ENCODE measurements around the gene L3MBTL4.

The L3MBTL4 gene

GRCh38 chr18:6365385-6365784 is 49.3 kb downstream of the L3MBTL4 start:
- no peak overlapping the region for H3K27ac ChIP-seq (ENCODE audit: low read length, poor library complexity, severe bottlenecking)
- DNase-seq: no peak
- no peak overlapping the region for H3K4ac ChIP-seq (ENCODE audit: low read depth in 1 of 2, low read length in 2 of 2)
- H3K14ac ChIP-seq (ENCODE audit: low read length in 2 of 2): no peak overlapping the region
- H2AK5ac ChIP-seq (ENCODE audit: low read length, severe bottlenecking): no peak overlapping the region
- H4K8ac ChIP-seq (ENCODE audit: low read length): no peak overlapping the region
- no peaks in the 10 kb centered on the region for H3K79me1 ChIP-seq (replicated peaks; ENCODE audit: low read length, poor library complexity, severe bottlenecking)
- H2BK12ac ChIP-seq (ENCODE audit: low read length in 2 of 2): no peak overlapping the region
- no peak overlapping the region for H3K4me3 ChIP-seq (ENCODE audit: insufficient read depth in 1 of 2, low read depth in 1 of 2, low read length in 2 of 2)
- no peak overlapping the region for H4K91ac ChIP-seq (ENCODE audit: low read length)
- H3K36me3 ChIP-seq (ENCODE audit: control insufficient read depth in 1 of 2, insufficient read depth in 2 of 2, low read depth in 1 of 2, low read length in 2 of 2): no peaks in the 10 kb centered on the region
- no peak overlapping the region for H2BK5ac ChIP-seq (ENCODE audit: low read depth, low read length, poor library complexity, severe bottlenecking)
- no peak overlapping the region for H3K18ac ChIP-seq (ENCODE audit: low read depth in 1 of 2, low read length in 2 of 2)
- no peak overlapping the region for H2BK15ac ChIP-seq (ENCODE audit: low read depth, poor library complexity, severe bottlenecking)
- no peaks in the 10 kb centered on the region for H3K27me3 ChIP-seq (ENCODE audit: control insufficient read depth in 1 of 2, insufficient read depth in 1 of 2, low read length in 2 of 2)
- no peak overlapping the region for H3K4me2 ChIP-seq (ENCODE audit: low read length, poor library complexity, severe bottlenecking)
- H3K23ac ChIP-seq (ENCODE audit: low read length in 2 of 2): no peak overlapping the region
- H3K4me1 ChIP-seq (ENCODE audit: control insufficient read depth, insufficient read depth, low read depth, low read length): peaks cover under 1% of the 10 kb centered on the region
- no peak overlapping the region for H2AFZ ChIP-seq (ENCODE audit: low read depth, low read length)
- H3K9ac ChIP-seq (ENCODE audit: low read length): no peak overlapping the region
- no peak overlapping the region for H2BK120ac ChIP-seq (ENCODE audit: low read depth, low read length)
- no peaks in the 10 kb centered on the region for H3K9me3 ChIP-seq (ENCODE audit: control insufficient read depth, low read length)

- Histone ChIP-seq H3K4me3 (ENCODE audit: insufficient read depth in 1 of 2, low read depth in 1 of 2, low read length in 2 of 2) (no peak overlapping the region), H3K79me1 (replicated peaks; ENCODE audit: low read length, poor library complexity, severe bottlenecking) (no peaks in the 10 kb centered on the region), H3K23ac (ENCODE audit: low read length in 2 of 2) (no peak overlapping the region), H3K4me1 (ENCODE audit: control insufficient read depth, insufficient read depth, low read depth, low read length) (no peaks in the 10 kb centered on the region), H3K4ac (ENCODE audit: low read depth in 1 of 2, low read length in 2 of 2) (no peak overlapping the region), H3K18ac (ENCODE audit: low read depth in 1 of 2, low read length in 2 of 2) (no peak overlapping the region), H2BK15ac (ENCODE audit: low read depth, poor library complexity, severe bottlenecking) (no peak overlapping the region), H2AK5ac (ENCODE audit: low read length, severe bottlenecking) (no peak overlapping the region), H3K4me2 (ENCODE audit: low read length, poor library complexity, severe bottlenecking) (no peak overlapping the region), H3K36me3 (ENCODE audit: control insufficient read depth in 1 of 2, insufficient read depth in 2 of 2, low read depth in 1 of 2, low read length in 2 of 2) (no peaks in the 10 kb centered on the region), H3K14ac (ENCODE audit: low read length in 2 of 2) (no peak overlapping the region), H2BK5ac (ENCODE audit: low read depth, low read length, poor library complexity, severe bottlenecking) (no peak overlapping the region), H4K91ac (ENCODE audit: low read length) (no peak overlapping the region), H2AFZ (ENCODE audit: low read depth, low read length) (no peak overlapping the region), H2BK12ac (ENCODE audit: low read length in 2 of 2) (no peak overlapping the region), H3K9me3 (ENCODE audit: control insufficient read depth, low read length) (no peaks in the 10 kb centered on the region), H2BK120ac (ENCODE audit: low read depth, low read length) (no peak overlapping the region), H3K27me3 (ENCODE audit: control insufficient read depth in 1 of 2, insufficient read depth in 1 of 2, low read length in 2 of 2) (no peaks in the 10 kb centered on the region), H3K27ac (ENCODE audit: low read length, poor library complexity, severe bottlenecking) (no peak overlapping the region), H4K8ac (ENCODE audit: low read length) (no peak overlapping the region), H3K9ac (ENCODE audit: low read length) (no peak overlapping the region)
- no peak for DNase-seq
- 73% methylated on average over 7 of the region's 7 CpGs for WGBS
Measured at GRCh38 chr18:6363216-6363615, 51.5 kb downstream of the L3MBTL4 start.

- no peak for DNase-seq
- no peak overlapping the region for H3K27ac ChIP-seq (ENCODE audit: low read length, poor library complexity, severe bottlenecking)
- no peak overlapping the region for H3K4ac ChIP-seq (ENCODE audit: low read depth in 1 of 2, low read length in 2 of 2)
- no peaks in the 10 kb centered on the region for H3K9me3 ChIP-seq (ENCODE audit: control insufficient read depth, low read length)
- H2BK5ac ChIP-seq (ENCODE audit: low read depth, low read length, poor library complexity, severe bottlenecking): no peak overlapping the region
- H4K91ac ChIP-seq (ENCODE audit: low read length): no peak overlapping the region
- no peak overlapping the region for H3K4me3 ChIP-seq (ENCODE audit: insufficient read depth in 1 of 2, low read depth in 1 of 2, low read length in 2 of 2)
- no peak overlapping the region for H2AFZ ChIP-seq (ENCODE audit: low read depth, low read length)
- no peak overlapping the region for H2BK12ac ChIP-seq (ENCODE audit: low read length in 2 of 2)
- H3K14ac ChIP-seq (ENCODE audit: low read length in 2 of 2): no peak overlapping the region
- H3K27me3 ChIP-seq (ENCODE audit: control insufficient read depth in 1 of 2, insufficient read depth in 1 of 2, low read length in 2 of 2): no peaks in the 10 kb centered on the region
- no peaks in the 10 kb centered on the region for H3K79me1 ChIP-seq (replicated peaks; ENCODE audit: low read length, poor library complexity, severe bottlenecking)
- H2AK5ac ChIP-seq (ENCODE audit: low read length, severe bottlenecking): no peak overlapping the region
- H3K4me2 ChIP-seq (ENCODE audit: low read length, poor library complexity, severe bottlenecking): no peak overlapping the region
- no peak overlapping the region for H4K8ac ChIP-seq (ENCODE audit: low read length)
- H3K18ac ChIP-seq (ENCODE audit: low read depth in 1 of 2, low read length in 2 of 2): no peak overlapping the region
- no peaks in the 10 kb centered on the region for H3K36me3 ChIP-seq (ENCODE audit: control insufficient read depth in 1 of 2, insufficient read depth in 2 of 2, low read depth in 1 of 2, low read length in 2 of 2)
- H2BK120ac ChIP-seq (ENCODE audit: low read depth, low read length): no peak overlapping the region
- no peaks in the 10 kb centered on the region for H3K4me1 ChIP-seq (ENCODE audit: control insufficient read depth, insufficient read depth, low read depth, low read length)
- no peak overlapping the region for H3K23ac ChIP-seq (ENCODE audit: low read length in 2 of 2)
- H2BK15ac ChIP-seq (ENCODE audit: low read depth, poor library complexity, severe bottlenecking): no peak overlapping the region
- WGBS: 94% methylated on average over 4 of the region's 9 CpGs
- H3K9ac ChIP-seq (ENCODE audit: low read length): no peak overlapping the region
Measured at GRCh38 chr18:6362559-6363129, 52.1 kb downstream of the L3MBTL4 start.

GRCh38 chr18:6357668-6358067 is 57.0 kb downstream of the L3MBTL4 start:
- 93% methylated on average over 4 of the region's 5 CpGs for WGBS
- Histone ChIP-seq H3K23ac (ENCODE audit: low read length in 2 of 2) (no peak overlapping the region), H3K4me2 (ENCODE audit: low read length, poor library complexity, severe bottlenecking) (no peak overlapping the region), H2BK120ac (ENCODE audit: low read depth, low read length) (no peak overlapping the region), H2BK15ac (ENCODE audit: low read depth, poor library complexity, severe bottlenecking) (no peak overlapping the region), H3K14ac (ENCODE audit: low read length in 2 of 2) (no peak overlapping the region), H3K4me1 (ENCODE audit: control insufficient read depth, insufficient read depth, low read depth, low read length) (no peaks in the 10 kb centered on the region), H3K79me1 (replicated peaks; ENCODE audit: low read length, poor library complexity, severe bottlenecking) (no peaks in the 10 kb centered on the region), H3K9me3 (ENCODE audit: control insufficient read depth, low read length) (no peaks in the 10 kb centered on the region), H3K9ac (ENCODE audit: low read length) (no peak overlapping the region), H3K27me3 (ENCODE audit: control insufficient read depth in 1 of 2, insufficient read depth in 1 of 2, low read length in 2 of 2) (no peaks in the 10 kb centered on the region), H2AFZ (ENCODE audit: low read depth, low read length) (no peak overlapping the region), H3K4me3 (ENCODE audit: insufficient read depth in 1 of 2, low read depth in 1 of 2, low read length in 2 of 2) (no peak overlapping the region), H2AK5ac (ENCODE audit: low read length, severe bottlenecking) (no peak overlapping the region), H2BK12ac (ENCODE audit: low read length in 2 of 2) (no peak overlapping the region), H3K27ac (ENCODE audit: low read length, poor library complexity, severe bottlenecking) (no peak overlapping the region), H4K91ac (ENCODE audit: low read length) (no peak overlapping the region), H3K18ac (ENCODE audit: low read depth in 1 of 2, low read length in 2 of 2) (no peak overlapping the region), H4K8ac (ENCODE audit: low read length) (no peak overlapping the region), H3K4ac (ENCODE audit: low read depth in 1 of 2, low read length in 2 of 2) (no peak overlapping the region), H3K36me3 (ENCODE audit: control insufficient read depth in 1 of 2, insufficient read depth in 2 of 2, low read depth in 1 of 2, low read length in 2 of 2) (no peaks in the 10 kb centered on the region), H2BK5ac (ENCODE audit: low read depth, low read length, poor library complexity, severe bottlenecking) (no peak overlapping the region)
- no peak for DNase-seq
